GM12873 (cell line): ENCODE results near the gene CASS4.

Source experiments
- TF ChIP-seq, protein P1 (sequence below): IDR thresholded peaks from 2 replicates; pipeline ENCODE4 v1.5.1; 2012; ENCODE audit warnings: low read depth, mild to moderate bottlenecking, moderate library complexity, low read length, control low read depth; ENCODE audit not compliant: insufficient read depth; ENCODE audit errors: missing control alignments

The CASS4 gene, protein sequence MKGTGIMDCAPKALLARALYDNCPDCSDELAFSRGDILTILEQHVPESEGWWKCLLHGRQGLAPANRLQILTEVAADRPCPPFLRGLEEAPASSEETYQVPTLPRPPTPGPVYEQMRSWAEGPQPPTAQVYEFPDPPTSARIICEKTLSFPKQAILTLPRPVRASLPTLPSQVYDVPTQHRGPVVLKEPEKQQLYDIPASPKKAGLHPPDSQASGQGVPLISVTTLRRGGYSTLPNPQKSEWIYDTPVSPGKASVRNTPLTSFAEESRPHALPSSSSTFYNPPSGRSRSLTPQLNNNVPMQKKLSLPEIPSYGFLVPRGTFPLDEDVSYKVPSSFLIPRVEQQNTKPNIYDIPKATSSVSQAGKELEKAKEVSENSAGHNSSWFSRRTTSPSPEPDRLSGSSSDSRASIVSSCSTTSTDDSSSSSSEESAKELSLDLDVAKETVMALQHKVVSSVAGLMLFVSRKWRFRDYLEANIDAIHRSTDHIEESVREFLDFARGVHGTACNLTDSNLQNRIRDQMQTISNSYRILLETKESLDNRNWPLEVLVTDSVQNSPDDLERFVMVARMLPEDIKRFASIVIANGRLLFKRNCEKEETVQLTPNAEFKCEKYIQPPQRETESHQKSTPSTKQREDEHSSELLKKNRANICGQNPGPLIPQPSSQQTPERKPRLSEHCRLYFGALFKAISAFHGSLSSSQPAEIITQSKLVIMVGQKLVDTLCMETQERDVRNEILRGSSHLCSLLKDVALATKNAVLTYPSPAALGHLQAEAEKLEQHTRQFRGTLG

GRCh38 chr20:56411759-56412472, at the start of gene CASS4:
Gene CASS4, plus strand, starts transcription at chr20:56412260. Its CDS starts 199 bp downstream, at chr20:56412459.
- TF ChIP-seq, protein P1, sequence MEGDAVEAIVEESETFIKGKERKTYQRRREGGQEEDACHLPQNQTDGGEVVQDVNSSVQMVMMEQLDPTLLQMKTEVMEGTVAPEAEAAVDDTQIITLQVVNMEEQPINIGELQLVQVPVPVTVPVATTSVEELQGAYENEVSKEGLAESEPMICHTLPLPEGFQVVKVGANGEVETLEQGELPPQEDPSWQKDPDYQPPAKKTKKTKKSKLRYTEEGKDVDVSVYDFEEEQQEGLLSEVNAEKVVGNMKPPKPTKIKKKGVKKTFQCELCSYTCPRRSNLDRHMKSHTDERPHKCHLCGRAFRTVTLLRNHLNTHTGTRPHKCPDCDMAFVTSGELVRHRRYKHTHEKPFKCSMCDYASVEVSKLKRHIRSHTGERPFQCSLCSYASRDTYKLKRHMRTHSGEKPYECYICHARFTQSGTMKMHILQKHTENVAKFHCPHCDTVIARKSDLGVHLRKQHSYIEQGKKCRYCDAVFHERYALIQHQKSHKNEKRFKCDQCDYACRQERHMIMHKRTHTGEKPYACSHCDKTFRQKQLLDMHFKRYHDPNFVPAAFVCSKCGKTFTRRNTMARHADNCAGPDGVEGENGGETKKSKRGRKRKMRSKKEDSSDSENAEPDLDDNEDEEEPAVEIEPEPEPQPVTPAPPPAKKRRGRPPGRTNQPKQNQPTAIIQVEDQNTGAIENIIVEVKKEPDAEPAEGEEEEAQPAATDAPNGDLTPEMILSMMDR: no peak

DNA sequence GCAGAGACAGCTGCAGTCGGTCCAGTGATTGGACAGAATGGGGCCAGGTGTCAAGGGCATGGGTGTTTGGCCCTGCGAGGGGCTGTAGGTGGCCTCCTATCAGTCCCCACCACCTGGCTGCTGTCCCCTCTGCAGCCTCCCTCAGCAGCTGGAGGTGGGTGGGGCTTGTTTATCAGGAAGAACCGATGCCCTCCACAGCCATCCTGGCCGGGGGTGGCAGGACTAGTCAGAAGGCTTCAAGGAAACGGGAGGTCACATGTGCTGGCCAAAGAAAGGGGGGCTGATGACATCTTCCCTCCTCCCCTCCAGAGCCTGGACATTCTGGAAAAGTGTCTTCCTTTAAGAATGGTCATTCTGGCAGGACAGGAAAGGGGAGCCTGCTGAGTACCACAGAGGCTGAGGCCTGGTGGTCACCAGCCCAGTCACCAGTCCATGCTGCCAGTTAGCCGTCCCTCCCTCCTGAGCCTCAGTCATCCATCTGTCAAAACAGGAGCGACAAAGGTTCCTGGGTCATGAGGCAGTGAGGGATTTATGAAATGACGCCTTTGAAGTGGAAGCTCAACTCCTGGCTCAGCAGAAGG, 49.1 kb upstream of the CASS4 start:
- TF ChIP-seq, protein P1: no peak

DNA sequence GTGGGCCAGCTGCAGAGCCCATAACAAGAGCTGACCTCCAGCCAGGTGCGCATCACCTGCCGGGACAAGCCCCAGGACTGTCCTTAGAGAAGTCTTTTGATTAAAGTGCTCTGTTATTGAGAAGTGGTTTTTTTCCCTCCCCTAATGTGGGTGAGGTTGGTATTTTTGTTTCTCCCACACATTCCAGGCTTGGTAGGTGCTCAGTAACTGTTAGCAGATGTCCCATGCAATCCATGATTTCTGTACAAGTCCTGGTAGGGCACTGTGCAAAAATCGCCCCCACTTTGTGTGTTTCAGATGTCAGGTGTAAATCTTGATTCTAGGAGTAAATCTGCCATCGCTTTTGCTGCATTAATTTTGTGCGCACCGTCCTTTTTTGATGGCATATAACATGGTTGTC, 48.6 kb upstream of the CASS4 start:
- TF ChIP-seq, protein P1: no peak

GRCh38 chr20:56368351-56369134, 43.5 kb upstream of the CASS4 start:
- TF ChIP-seq, protein P1: no peak

DNA sequence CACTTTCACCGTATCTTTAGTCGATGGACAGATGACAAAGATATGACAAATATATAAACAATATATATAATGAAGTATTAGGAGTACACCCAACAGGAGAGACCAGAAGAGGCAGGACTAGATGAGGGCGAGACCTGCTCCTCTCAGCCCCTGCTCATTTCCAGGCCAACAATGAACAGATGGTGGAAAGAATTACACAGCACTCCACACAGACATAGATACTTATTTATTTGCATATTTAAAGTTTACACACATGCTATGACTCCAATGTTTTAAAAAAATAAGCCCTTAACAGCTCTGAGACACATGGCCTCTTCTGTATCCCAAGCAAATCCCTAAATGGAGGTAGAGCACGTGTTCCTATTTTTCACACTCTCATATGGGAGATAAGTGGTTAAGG, 42.9 kb upstream of the CASS4 start:
- TF ChIP-seq, protein P1: no peak

GRCh38 chr20:56371977-56372376, 40.1 kb upstream of the CASS4 start:
- TF ChIP-seq, protein P1: no peak
